ENCODE results near the gene RNF214.
A peak's percentile ranks its signal among the peaks of the same experiment; 100 is the strongest.

The RNF214 gene

DNA sequence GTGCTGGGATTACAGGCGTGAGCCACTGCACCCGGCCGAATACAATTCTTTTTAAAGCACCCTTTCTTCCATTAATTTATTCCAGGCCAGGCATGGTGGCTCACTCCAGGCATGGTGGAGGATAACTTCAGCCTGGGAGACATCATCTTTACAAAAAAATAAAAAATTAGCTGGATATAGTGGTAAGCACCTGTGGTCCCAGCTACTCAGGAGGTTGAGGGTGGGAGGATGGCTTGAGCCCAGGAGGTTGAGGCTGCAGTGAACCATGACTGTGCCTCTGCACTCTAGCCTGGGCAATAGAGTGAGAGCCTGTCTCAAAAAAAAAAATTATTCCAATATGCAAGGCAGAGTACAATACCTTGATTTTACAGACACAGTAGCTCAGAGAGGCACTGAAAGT is 21.9 kb upstream of the RNF214 start:
- Histone ChIP-seq H3K4me3 (no peak overlapping the region), H3K27ac (peak overlapping the region in 1 of 2 donors; percentile 11)
- no peak for TF ChIP-seq CTCF (IDR thresholded peaks at IDR 0.05)
- no peak for DNase-seq (ENCODE audit: low spot score)

DNA sequence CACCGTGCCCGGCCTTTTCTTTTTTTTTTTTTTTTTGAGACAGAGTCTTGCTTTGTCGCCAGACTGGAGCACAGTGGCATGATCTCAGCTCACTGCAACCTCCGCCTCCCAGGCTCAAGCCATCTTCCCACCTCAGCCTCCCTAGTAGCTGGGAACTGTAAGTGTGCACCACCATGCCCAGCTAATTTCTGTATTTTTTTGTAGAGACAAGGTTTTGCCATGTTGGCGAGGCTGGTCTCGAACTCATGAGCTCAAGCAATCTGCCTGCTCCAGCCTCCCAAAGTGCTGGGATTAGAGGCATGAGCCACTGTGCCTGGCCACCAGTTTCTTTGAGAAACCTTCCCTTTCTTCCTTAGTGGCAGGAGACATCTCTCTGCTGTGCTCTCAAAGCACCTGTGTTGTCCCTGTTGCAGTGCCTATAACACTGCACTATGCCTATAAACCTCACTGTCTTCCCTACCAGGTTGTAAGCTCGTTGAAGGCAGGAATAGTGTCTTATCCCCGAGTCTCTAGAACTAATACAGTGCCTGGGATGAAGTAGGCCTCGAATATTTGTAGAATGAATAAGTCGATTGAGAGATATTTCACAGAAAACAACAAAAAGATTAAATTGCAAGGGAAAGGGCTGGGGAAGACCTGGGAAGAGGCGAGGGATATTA is 19.6 kb upstream of the RNF214 start:
- no peak for TF ChIP-seq CTCF (IDR thresholded peaks at IDR 0.05)
- Histone ChIP-seq H3K27ac (peak overlapping the region in 1 of 2 donors; percentile 10), H3K4me3 (no peak overlapping the region)
- DNase-seq (ENCODE audit: low spot score) = no peak

GRCh38 chr11:117214404-117215110 is 17.9 kb upstream of the RNF214 start:
- no peak overlapping the region for H3K4me3 ChIP-seq
- no peak for DNase-seq (ENCODE audit: low spot score)
- H3K27ac ChIP-seq = peak overlapping the region in 1 of 2 donors; percentile 61
- TF ChIP-seq CTCF (IDR thresholded peaks at IDR 0.05) = no peak

GRCh38 chr11:117217141-117218084 is 15.1 kb upstream of the RNF214 start:
- peak overlapping the region; percentile 54 for H3K4me3 ChIP-seq
- peak overlapping the region; percentile 89 to 95 for H3K27ac ChIP-seq
- DNase-seq (ENCODE audit: low spot score) = peak; percentile 89
- no peak for TF ChIP-seq CTCF (IDR thresholded peaks at IDR 0.05)

- Histone ChIP-seq H3K4me3 (peak overlapping the region; percentile 54), H3K27ac (peak overlapping the region; percentile 89 to 95)
- peak; percentile 86 for DNase-seq (ENCODE audit: low spot score)
- TF ChIP-seq CTCF (IDR thresholded peaks at IDR 0.05) = no peak
Observed at GRCh38 chr11:117218133-117218915, 14.1 kb upstream of the RNF214 start.

DNA sequence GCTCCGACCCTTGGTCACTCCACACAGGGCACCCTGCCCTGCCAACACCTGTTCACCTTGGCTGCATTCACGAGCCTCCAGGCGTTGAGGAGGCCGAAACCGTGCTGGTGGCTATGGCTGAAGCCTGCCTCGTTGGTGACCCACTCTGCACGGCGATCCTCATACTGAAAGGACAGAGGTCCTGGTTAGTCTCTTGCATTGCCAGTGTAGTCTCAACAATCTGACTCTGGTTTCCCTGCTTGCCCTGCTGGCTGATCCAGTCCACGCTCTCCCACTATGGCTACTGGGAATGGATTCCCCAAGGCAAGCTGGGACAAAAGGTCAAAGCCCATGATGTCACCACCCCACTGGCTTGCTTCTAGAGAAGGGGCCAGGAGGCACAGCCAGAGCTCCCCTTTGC is 13.5 kb upstream of the RNF214 start:
- no peak for TF ChIP-seq CTCF (IDR thresholded peaks at IDR 0.05)
- H3K4me3 ChIP-seq = peak overlapping the region; percentile 54
- peak; percentile 75 for DNase-seq (ENCODE audit: low spot score)
- H3K27ac ChIP-seq = peak overlapping the region; percentile 89 to 95
